ENCODE results near the gene TASP1.

- TF ChIP-seq CTCF (IDR thresholded peaks at IDR 0.05) (no peak), POLR2A (IDR thresholded peaks at IDR 0.05) (no peak)
Measured at GRCh38 chr20:13530146-13530545, 108.6 kb downstream of the TASP1 start.
